Nephron progenitor cell (in vitro differentiated cells): ENCODE results near the gene RAB36.

Experiments
- DNase-seq: peaks from one replicate; pipeline ENCODE4 v3.0.0; 2021
- H3K27ac Mint-ChIP-seq: 2 replicates; pipeline ENCODE4 v1.8.0; 2021; ENCODE audit warnings: mild to moderate bottlenecking, moderate library complexity, mixed read lengths
- H3K27me3 Mint-ChIP-seq: 2 replicates; pipeline ENCODE4 v1.8.0; 2021; ENCODE audit warnings: mild to moderate bottlenecking, low read depth, mixed read lengths; ENCODE audit not compliant: poor library complexity
- H3K36me3 Mint-ChIP-seq: 2 replicates; pipeline ENCODE4 v1.8.0; 2021; ENCODE audit warnings: low read depth, mixed read lengths
- H3K4me1 Mint-ChIP-seq: 2 replicates; pipeline ENCODE4 v1.8.0; 2021; ENCODE audit warnings: mixed read lengths
- H3K4me3 Mint-ChIP-seq: 2 replicates; pipeline ENCODE4 v1.8.0; 2021; ENCODE audit warnings: mild to moderate bottlenecking, moderate library complexity, mixed read lengths
- H3K9me3 Mint-ChIP-seq: 2 replicates; pipeline ENCODE4 v1.8.0; 2021; ENCODE audit warnings: mild to moderate bottlenecking, moderate library complexity, mixed read lengths
- CTCF ChIP-seq: fragments of 200-600 bp; sonication (generic); IDR thresholded peaks from 2 replicates; pipeline ENCODE4 v1.5.0; 2021; ENCODE audit warnings: antibody characterized with exemption

The RAB36 gene

DNA sequence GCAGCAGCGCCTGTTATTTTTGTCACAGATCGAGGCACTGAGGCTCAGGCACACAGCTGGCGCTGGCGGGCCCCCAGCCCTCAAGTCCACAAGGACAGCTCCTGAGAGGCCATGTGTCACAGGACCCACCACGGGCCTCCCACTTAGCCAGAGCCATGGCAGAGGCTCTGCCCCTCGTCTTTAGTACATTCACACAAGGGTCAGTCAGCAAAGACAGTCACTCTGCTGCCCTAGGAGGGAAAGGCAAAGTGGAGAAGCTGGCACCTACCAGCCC is 45.8 kb upstream of the RAB36 start:
- Mint-ChIP-seq H3K27ac (no peak overlapping the region), H3K4me1 (peaks cover 27% of the 10 kb centered on the region), H3K36me3 (no peaks in the 10 kb centered on the region), H3K9me3 (no peaks in the 10 kb centered on the region), H3K4me3 (no peak overlapping the region), H3K27me3 (no peaks in the 10 kb centered on the region)
- no peak for DNase-seq
- TF ChIP-seq CTCF: no peak

DNA sequence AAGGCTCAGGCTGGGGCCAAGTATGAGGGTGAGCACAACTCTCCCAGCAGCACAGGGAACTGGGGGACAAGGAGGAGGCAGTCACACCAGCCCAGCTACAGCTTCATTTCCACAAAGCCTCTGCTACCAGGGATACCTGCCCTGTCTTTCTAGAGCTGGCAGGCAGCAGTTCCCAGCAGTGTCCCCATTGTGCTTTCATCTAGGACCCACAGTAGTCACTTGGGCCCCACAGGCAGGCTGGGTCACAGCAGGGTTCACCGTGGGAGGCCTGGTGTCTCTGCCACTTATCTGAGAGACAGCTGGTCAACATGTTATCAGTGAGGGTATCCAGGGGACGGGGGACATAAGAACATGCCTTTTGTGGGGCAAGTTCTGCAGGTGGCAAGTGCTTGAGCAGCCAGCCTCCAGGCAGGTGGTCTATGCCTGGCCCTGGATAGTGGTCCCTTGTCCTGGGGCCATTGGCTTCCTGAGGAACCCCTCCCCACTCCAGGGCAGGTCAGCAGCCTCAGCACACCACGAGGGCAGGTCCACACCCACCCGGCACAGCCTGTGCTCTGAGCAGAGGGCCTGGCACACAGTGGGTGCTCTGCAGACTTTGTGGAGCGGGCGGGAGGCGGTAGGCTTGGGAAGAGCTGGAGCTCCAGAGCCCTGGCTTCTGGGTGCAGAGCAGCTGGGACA is 45.0 kb upstream of the RAB36 start:
- H3K36me3 Mint-ChIP-seq: no peaks in the 10 kb centered on the region
- no peak overlapping the region for H3K4me3 Mint-ChIP-seq
- H3K27ac Mint-ChIP-seq: no peak overlapping the region
- peaks cover 20% of the 10 kb centered on the region for H3K4me1 Mint-ChIP-seq
- H3K9me3 Mint-ChIP-seq: no peaks in the 10 kb centered on the region
- H3K27me3 Mint-ChIP-seq: no peaks in the 10 kb centered on the region
- DNase-seq: no peak
- no peak for TF ChIP-seq CTCF

- Mint-ChIP-seq H3K9me3 (no peaks in the 10 kb centered on the region), H3K27me3 (no peaks in the 10 kb centered on the region), H3K4me1 (peaks cover 10% of the 10 kb centered on the region), H3K27ac (no peak overlapping the region), H3K36me3 (no peaks in the 10 kb centered on the region), H3K4me3 (no peak overlapping the region)
- TF ChIP-seq CTCF: no peak
- DNase-seq: no peak
Observed at GRCh38 chr22:23101524-23101923, 43.8 kb upstream of the RAB36 start.

- H3K4me3 Mint-ChIP-seq: no peak overlapping the region
- peaks cover 6% of the 10 kb centered on the region for H3K4me1 Mint-ChIP-seq
- no peak for TF ChIP-seq CTCF
- H3K36me3 Mint-ChIP-seq: no peaks in the 10 kb centered on the region
- no peaks in the 10 kb centered on the region for H3K27me3 Mint-ChIP-seq
- H3K27ac Mint-ChIP-seq: no peak overlapping the region
- no peaks in the 10 kb centered on the region for H3K9me3 Mint-ChIP-seq
- DNase-seq: no peak
Observed at GRCh38 chr22:23102002-23102655, 43.1 kb upstream of the RAB36 start.

GRCh38 chr22:23102776-23103175 is 42.5 kb upstream of the RAB36 start:
- no peak for DNase-seq
- Mint-ChIP-seq H3K4me3 (no peak overlapping the region), H3K4me1 (peaks cover 6% of the 10 kb centered on the region), H3K9me3 (no peaks in the 10 kb centered on the region), H3K36me3 (no peaks in the 10 kb centered on the region), H3K27me3 (peaks cover 4% of the 10 kb centered on the region), H3K27ac (no peak overlapping the region)
- TF ChIP-seq CTCF: no peak
